Activated CD8-positive, alpha-beta memory T cell treated with anti-CD3 and anti-CD28 coated beads, Interleukin-2, amount 50 U/mL, for 48 hours (primary cell): ENCODE results near the gene HELZ.
"Not testable (repeated sequence)": the region's sequence is repeated elsewhere in the genome, so short reads cannot be mapped to it uniquely, and the experiment has no call there.

Experiments
- DNase-seq: peaks from one replicate; pipeline ENCODE4 v3.0.0-alpha.2; 2020

Gene HELZ

DNA sequence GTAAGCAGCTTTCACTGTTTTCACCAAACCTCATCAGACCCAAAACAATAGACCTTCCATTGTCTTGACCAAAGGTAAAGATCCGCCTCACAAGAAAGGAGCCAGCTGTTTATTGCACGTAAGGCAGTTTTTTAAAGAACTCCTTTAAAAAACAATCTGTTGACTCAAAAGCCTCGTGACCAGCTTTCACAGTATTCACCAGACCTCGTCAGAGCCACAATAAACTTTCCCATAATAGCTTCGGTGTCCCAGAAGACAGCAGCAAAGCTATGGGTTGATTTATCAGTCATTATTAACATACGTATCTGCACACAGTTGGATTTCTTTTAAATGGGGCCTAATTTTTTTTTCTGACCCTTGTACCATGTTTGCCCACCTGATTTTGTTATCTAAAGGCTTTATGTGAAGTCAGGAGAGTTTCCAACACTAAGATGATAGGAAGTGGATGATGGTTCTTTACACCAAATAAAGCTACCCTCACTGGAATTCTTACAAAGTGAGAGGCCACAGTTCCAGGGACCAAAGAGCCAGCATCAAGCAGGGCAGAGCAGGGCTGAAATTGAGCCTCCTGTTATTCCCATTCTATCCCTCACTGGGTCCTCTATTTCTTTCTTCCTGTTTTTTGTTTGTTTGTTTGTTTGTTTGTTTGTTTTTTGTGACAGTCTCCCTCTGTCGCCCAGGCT lies 17.6 kb upstream of the HELZ start:
- DNase-seq = no peak

GRCh38 chr17:67260170-67260987 lies 15.4 kb upstream of the HELZ start:
- no peak for DNase-seq

DNA sequence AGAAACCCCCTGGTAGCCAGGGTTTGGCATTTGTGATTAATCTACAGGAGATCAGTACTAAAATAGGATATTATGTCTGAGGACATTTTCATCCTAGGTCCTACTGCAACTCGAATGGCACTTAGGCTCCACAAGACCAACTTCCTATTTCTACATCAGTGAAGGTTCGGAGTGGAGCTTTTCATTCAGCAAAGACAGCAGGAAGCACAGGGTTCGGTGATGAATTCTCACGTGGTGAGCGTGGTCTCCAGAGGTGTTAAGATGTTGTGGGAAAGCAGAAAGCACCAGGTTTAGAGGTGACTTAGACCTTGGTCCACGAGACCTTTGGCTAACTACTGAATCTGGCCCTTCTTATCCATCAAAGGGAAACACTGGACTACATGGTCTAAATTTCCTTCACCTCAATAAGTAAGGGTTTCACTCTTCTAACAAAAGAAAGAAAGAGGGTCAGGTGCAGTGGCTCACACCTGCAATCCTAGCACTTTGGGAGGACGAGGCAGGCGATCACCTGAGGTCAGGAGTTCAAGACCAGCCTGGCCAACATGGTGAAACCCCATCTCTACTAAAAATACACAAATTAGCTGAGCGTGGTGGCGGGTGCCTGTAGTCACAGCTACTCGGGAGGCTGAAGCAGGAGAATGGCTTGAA lies 13.9 kb upstream of the HELZ start:
- peak; percentile 60 for DNase-seq

GRCh38 chr17:67256075-67256732 lies 11.2 kb upstream of the HELZ start:
- DNase-seq = no peak

- DNase-seq = no peak
Measured at GRCh38 chr17:67253384-67253783, 8.4 kb upstream of the HELZ start.

DNA sequence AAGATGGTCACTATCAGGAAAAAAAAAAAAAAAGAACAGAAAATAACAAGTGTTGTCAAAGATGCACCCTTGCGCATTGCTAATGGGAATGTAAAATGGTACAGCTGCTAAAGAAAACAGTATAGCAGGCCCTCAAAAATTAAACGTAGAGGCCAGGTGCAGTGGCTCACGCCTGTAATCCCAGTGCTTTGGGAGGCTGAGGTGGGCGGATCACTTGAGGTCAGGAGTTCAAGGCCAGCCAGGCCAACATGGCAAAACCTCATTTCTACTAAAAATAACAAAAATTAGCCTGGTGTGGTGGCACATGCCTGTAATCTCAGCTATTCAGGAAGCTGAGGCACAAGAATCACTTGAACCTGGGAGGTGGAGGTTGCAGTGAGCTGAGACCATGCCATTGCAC lies 6.6 kb upstream of the HELZ start:
- not testable (repeated sequence) for DNase-seq

GRCh38 chr17:67248291-67248690 lies 3.3 kb upstream of the HELZ start:
- no peak for DNase-seq

DNA sequence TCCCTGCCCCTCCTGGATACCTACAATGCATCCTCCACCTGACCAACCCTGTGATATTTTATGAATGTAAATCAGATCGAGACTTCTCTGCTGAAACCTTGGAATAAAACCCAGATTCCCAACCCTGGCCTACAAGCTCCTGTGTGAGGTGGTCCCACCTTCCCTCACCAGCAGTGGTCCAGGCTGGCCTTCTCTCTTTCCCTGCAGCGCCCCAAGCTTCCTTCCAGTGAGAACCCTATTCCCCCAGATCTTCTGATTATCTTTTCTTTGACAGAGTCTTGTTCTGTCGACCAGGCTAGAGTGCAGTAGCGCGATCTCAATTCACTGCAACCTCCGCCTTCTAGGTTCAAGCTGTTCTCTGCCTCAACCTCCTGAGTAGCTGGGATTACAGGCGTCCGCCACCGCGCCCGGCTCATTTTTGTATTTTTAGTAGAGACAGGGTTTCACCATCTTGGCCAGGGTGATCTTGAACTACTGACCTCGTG lies 2.5 kb upstream of the HELZ start:
- no peak for DNase-seq

GRCh38 chr17:67246653-67247415 lies 1.8 kb upstream of the HELZ start:
- DNase-seq = no peak

- DNase-seq = no peak
Measured at GRCh38 chr17:67246403-67246652, 1.3 kb upstream of the HELZ start.

- peak; percentile 71 for DNase-seq
Measured at GRCh38 chr17:67245694-67246402, 852 bp upstream of the HELZ start.

DNA sequence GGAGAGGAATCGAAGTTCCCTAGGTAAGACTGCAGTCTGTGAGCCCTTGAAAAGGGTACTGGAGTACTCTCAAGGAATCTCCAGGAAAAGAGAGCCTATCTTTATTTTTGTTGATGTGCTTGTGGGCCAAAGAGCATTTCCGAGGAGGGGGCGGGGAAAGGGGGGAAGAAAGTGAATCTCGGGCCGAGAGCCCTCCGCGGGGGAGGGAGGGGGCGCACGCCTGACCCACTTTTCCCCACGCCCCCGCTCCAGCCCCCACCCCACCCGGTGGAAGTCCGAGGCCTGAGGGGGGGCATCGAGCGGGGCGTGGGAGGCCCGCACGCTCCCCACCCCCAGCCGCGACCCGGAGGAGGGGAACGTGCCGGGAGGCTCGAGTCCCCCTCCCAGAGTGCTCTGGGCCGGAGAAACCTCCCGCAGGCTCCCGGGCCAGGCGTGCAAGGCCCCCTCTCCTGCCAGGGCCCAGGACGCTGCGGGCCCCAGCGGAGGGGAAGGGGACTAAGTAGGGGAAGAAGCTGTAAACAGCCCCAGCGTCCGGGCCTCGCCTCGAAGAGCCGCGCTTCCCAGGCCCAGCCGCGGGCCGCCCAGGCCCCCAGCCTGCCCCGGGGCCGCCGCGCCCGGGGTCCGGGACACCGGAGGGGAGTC lies 444 bp downstream of the HELZ start:
- peak; percentile 66 for DNase-seq

- no peak for DNase-seq
Measured at GRCh38 chr17:67243284-67243683, 1.7 kb downstream of the HELZ start.

DNA sequence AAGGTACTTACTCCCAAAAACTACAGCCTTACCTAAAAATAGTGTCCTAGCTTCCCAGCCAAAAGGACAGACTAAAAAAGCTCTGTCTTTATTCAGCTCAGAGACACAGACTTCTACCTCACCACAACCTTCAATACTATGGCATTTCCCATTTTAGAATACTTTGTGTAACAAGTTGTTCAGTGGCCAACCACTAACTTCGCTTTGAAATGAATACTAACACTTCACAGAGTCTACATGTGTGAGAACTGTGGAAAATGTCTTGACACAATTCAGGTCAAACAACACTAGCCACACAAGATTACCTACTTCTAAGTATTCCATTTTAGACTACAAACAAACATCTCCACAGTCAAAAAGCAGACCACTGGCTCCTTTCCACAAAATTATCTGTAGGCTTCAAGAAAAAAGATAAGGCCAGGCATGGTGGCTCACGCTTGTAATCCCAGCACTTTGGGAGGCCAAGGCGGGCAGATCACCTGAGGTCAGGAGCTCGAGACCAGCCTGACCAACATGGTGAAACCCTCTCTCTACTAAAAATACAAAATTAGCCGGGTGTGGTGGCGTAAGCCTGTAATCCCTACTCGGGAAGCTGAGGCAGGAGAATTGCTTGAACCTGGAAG lies 3.2 kb downstream of the HELZ start:
- DNase-seq = no peak

DNA sequence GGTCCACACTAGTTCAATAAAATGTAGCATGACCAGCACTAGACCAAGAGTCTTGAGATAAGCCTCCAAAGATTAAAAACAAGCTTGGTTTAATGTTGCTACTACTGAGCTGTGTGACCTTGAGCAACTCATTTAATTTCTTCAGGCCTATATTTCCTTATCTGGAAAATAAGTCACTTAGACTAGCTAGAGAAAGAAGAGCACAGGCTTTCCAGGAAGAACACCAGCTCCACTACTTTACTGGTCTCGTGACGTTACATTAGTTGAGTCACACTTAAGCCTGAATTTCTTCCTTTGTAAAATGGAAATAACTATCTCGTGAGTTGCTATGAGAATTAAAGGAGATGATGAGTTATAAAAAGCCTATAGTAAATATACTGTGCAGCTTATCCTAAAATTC lies 5.4 kb downstream of the HELZ start:
- no peak for DNase-seq

GRCh38 chr17:67238991-67239390 lies 6.0 kb downstream of the HELZ start:
- DNase-seq = no peak

- DNase-seq = no peak
Measured at GRCh38 chr17:67232441-67232840, 12.6 kb downstream of the HELZ start.

- no peak for DNase-seq
Measured at GRCh38 chr17:67229109-67229955, 15.7 kb downstream of the HELZ start.

- DNase-seq = no peak
Measured at GRCh38 chr17:67227488-67227887, 17.5 kb downstream of the HELZ start.

DNA sequence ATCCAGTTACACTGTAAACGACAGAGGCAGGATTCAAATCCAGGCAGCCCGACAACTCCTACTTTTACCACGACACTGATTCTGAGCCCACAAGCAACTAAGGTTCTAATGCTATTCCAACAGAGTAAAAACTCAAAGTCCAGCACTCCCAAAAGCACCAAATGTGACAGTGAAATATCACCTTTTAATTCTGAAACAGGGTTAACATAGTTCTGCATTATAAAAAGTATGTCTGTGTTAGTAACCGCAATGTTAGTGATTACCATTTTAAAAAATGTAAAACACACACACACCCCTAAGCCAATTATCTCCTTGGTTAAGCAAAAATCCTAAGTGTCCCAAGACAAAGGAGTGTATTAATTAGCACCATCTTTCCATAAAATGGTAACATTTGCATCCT lies 19.7 kb downstream of the HELZ start:
- no peak for DNase-seq
